GM06990 (cell line): ENCODE measurements around the gene PARP4.
"Not testable (repeated sequence)": the region's sequence is repeated elsewhere in the genome, so short reads cannot be mapped to it uniquely, and the experiment has no call there.

ENCODE experiments used
- DNase-seq: peaks from one replicate; pipeline ENCODE4 v3.0.0-alpha.2; 2011; ENCODE audit not compliant: insufficient read length; ENCODE audit errors: extremely low read depth
- H3K27me3 ChIP-seq: replicated peaks from 2 replicates; pipeline ENCODE4 v1.6.0; 2011; ENCODE audit warnings: low read length; ENCODE audit not compliant: control insufficient read depth, insufficient read depth
- H3K36me3 ChIP-seq: 2 replicates; pipeline ENCODE4 v1.5.1; 2011; ENCODE audit warnings: low read length; ENCODE audit not compliant: control insufficient read depth, insufficient read depth
- H3K4me3 ChIP-seq: replicated peaks from 2 replicates; pipeline ENCODE4 v1.5.1; 2011; ENCODE audit warnings: low read depth, mild to moderate bottlenecking, control low read depth, low read length
- CTCF ChIP-seq: IDR thresholded peaks from 2 replicates; pipeline ENCODE4 v1.5.1; 2011; ENCODE audit warnings: low read length, control low read depth, mild to moderate bottlenecking, inconsistent platforms; ENCODE audit not compliant: insufficient read depth, poor library complexity, severe bottlenecking

Gene PARP4

GRCh38 chr13:24500977-24501376 is 11.6 kb downstream of the PARP4 start:
- Histone ChIP-seq H3K27me3 (no peaks in the 10 kb centered on the region), H3K36me3 (peaks cover 10% of the 10 kb centered on the region), H3K4me3 (no peak overlapping the region)
- no peak for TF ChIP-seq CTCF
- DNase-seq = no peak

GRCh38 chr13:24497742-24498141 is 14.8 kb downstream of the PARP4 start:
- Histone ChIP-seq H3K4me3 (no peak overlapping the region), H3K27me3 (no peaks in the 10 kb centered on the region), H3K36me3 (peaks cover 20% of the 10 kb centered on the region)
- no peak for DNase-seq
- TF ChIP-seq CTCF = no peak

- not testable (repeated sequence) for DNase-seq, H3K27me3 ChIP-seq, H3K4me3 ChIP-seq
- H3K36me3 ChIP-seq = peaks cover 22% of the 10 kb centered on the region
Measured at GRCh38 chr13:24496295-24496694, 16.3 kb downstream of the PARP4 start.

GRCh38 chr13:24495151-24495729 is 17.3 kb downstream of the PARP4 start:
- H3K27me3 ChIP-seq = no peaks in the 10 kb centered on the region
- H3K4me3 ChIP-seq = no peak overlapping the region
- no peak for TF ChIP-seq CTCF
- peaks cover 22% of the 10 kb centered on the region for H3K36me3 ChIP-seq
- no peak for DNase-seq

GRCh38 chr13:24493356-24493755 is 19.2 kb downstream of the PARP4 start:
- Histone ChIP-seq H3K4me3 (no peak overlapping the region), H3K36me3 (peaks cover 28% of the 10 kb centered on the region), H3K27me3 (no peaks in the 10 kb centered on the region)
- no peak for TF ChIP-seq CTCF
- no peak for DNase-seq

- no peaks in the 10 kb centered on the region for H3K27me3 ChIP-seq
- TF ChIP-seq CTCF = no peak
- H3K4me3 ChIP-seq = no peak overlapping the region
- H3K36me3 ChIP-seq = peaks cover 23% of the 10 kb centered on the region
- no peak for DNase-seq
Measured at GRCh38 chr13:24491845-24492244, 20.7 kb downstream of the PARP4 start.
